Measurements from ENCODE around the gene NTNG2.

Gene NTNG2

DNA sequence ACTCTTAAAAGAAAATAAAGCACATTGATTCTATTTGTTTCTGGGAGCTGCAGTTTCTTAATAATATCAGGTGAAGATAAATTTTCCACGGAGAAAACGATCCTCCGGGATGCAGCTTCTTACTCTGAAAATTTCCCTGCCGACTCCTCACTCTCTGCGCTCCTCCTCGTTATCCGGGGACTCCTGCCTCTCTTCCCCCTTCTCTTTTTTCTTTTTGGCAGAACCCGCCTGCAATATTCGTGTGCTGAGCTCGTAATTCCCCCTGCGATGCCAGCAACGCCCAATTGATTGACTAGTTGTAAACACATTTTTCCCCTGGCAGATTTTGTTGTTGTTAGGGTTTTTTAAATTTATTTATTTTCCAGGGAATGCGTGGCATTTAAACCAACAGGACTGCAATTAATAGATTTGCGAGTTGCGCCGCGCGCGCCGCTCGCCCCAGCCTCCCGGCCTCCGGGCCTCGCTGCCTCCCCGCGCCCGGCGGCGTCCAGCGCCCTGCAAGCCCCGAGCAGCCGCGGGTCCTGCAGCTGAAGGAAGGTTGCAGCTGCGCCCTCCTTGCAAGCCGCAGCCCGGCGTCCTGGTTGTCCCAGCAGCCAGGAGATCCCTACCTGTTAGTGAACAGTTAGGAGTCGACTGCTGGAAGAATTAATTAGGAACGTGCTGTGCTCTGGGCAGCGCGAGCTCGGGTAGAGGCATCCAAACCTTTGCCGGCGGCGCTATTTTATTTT, 2.2 kb downstream of the NTNG2 start:
- Histone ChIP-seq H3K36me3 (ENCODE audit: control insufficient read depth, insufficient read depth, low read length) (no peaks in the 10 kb centered on the region), H3K9ac (ENCODE audit: low read depth, low read length) (no peak overlapping the region), H3K9me3 (ENCODE audit: control insufficient read depth, insufficient read depth, low read length) (no peaks in the 10 kb centered on the region), H3K27me3 (ENCODE audit: control insufficient read depth, insufficient read depth, low read length) (peaks cover 54% of the 10 kb centered on the region), H3K4me1 (ENCODE audit: control insufficient read depth, insufficient read depth, low read length) (peaks cover 3% of the 10 kb centered on the region), H3K4me3 (ENCODE audit: low read depth, low read length) (peak overlapping the region; percentile 22)

DNA sequence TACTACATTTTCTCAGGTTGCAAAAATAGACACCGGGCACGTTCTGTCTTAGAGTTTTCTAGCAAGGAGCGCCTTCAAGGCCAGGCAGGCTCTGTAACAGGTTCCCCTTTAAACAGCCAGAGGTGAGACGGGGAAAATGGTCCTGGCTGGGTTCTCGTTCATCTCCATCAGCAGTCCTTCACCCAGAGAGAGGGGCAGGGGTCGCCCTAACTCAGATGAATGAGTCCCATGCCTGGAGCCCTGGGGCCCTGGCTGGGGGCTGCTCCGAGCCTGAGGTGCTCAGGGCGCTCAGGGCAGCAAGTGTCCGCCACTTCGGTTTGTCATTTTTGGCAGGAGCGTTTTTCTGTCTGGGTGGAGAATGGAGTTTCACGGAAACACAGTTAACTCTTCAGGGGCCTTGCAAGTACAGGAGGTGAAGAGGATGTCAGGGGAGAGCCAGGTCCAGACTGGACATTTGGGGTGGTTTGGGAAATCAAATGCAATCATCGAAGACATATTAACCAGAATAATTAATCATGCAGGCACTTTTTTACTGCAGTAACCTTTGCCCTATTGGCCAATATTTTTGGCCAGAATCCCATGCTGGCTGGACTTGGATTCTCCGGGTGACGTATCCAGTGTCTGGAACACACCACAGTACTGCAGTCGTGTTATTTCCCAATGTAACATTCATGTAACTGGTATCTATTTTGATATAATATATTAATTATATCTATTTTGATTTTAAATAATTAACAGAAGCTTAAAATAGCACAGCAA, 2.9 kb downstream of the NTNG2 start:
- H3K27me3 ChIP-seq (ENCODE audit: control insufficient read depth, insufficient read depth, low read length): peaks cover 47% of the 10 kb centered on the region
- no peaks in the 10 kb centered on the region for H3K36me3 ChIP-seq (ENCODE audit: control insufficient read depth, insufficient read depth, low read length)
- H3K9ac ChIP-seq (ENCODE audit: low read depth, low read length): no peak overlapping the region
- H3K9me3 ChIP-seq (ENCODE audit: control insufficient read depth, insufficient read depth, low read length): no peaks in the 10 kb centered on the region
- H3K4me3 ChIP-seq (ENCODE audit: low read depth, low read length): peak overlapping the region; percentile 13
- peaks cover 3% of the 10 kb centered on the region for H3K4me1 ChIP-seq (ENCODE audit: control insufficient read depth, insufficient read depth, low read length)

DNA sequence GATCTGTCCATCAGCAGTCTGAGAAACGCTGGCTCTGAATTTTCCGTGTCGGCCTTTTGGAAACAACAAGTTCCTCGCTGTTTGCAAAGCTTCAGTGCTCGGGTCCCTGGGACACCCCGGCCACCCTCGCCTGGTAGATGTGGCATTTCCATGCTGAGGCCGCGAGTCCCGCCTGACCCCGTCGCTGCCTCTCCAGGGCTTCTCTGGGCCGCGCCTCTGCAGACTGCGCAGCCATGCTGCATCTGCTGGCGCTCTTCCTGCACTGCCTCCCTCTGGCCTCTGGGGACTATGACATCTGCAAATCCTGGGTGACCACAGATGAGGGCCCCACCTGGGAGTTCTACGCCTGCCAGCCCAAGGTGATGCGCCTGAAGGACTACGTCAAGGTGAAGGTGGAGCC, 4.7 kb downstream of the NTNG2 start:
- Histone ChIP-seq H3K36me3 (ENCODE audit: control insufficient read depth, insufficient read depth, low read length) (no peaks in the 10 kb centered on the region), H3K9me3 (ENCODE audit: control insufficient read depth, insufficient read depth, low read length) (no peaks in the 10 kb centered on the region), H3K4me1 (ENCODE audit: control insufficient read depth, insufficient read depth, low read length) (peaks cover 3% of the 10 kb centered on the region), H3K27me3 (ENCODE audit: control insufficient read depth, insufficient read depth, low read length) (peaks cover 38% of the 10 kb centered on the region), H3K4me3 (ENCODE audit: low read depth, low read length) (no peak overlapping the region), H3K9ac (ENCODE audit: low read depth, low read length) (no peak overlapping the region)

DNA sequence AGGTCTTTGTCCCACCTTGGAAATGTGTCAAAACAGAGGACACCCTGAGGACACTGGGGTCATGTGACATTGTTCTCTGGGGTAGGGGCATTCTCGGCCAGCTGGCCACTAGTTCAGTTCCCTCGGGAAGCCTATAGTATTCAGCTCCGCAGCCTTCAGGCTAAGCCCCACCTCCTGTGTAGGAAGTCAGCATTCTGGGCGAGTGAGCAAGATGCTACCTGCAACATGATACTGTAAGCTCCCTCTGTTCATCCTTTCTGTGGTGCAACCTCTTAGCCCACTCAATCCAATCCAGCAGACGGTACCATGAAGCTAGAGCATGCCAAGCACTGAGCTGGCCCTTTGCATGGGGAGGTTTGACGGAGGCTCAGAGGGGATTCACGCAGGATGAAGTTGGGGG, 5.3 kb downstream of the NTNG2 start:
- Histone ChIP-seq H3K4me1 (ENCODE audit: control insufficient read depth, insufficient read depth, low read length) (peaks cover 3% of the 10 kb centered on the region), H3K4me3 (ENCODE audit: low read depth, low read length) (no peak overlapping the region), H3K9ac (ENCODE audit: low read depth, low read length) (no peak overlapping the region), H3K9me3 (ENCODE audit: control insufficient read depth, insufficient read depth, low read length) (no peaks in the 10 kb centered on the region), H3K27me3 (ENCODE audit: control insufficient read depth, insufficient read depth, low read length) (peaks cover 38% of the 10 kb centered on the region), H3K36me3 (ENCODE audit: control insufficient read depth, insufficient read depth, low read length) (no peaks in the 10 kb centered on the region)

DNA sequence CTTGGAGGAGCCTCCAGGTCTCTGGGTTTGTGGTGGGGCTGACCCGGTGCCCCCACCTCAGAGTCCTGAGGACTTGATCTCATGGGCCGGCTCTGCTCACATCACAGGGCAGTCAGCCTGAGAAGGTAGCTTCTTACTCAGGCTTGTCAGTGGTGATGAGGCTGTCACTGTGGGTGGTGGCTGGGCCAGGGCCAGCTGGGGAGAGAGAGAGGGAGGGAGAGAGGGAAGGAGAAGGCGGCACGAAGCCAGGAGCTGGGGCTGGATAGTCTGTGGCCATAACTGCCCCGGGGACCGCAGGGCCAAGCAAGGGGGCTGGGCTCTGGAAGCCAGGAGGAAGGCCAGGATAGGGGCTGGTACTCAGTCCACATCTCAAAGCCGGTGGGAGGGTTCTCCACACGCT, 6.5 kb downstream of the NTNG2 start:
- no peak overlapping the region for H3K9ac ChIP-seq (ENCODE audit: low read depth, low read length)
- no peaks in the 10 kb centered on the region for H3K36me3 ChIP-seq (ENCODE audit: control insufficient read depth, insufficient read depth, low read length)
- peaks cover 31% of the 10 kb centered on the region for H3K27me3 ChIP-seq (ENCODE audit: control insufficient read depth, insufficient read depth, low read length)
- no peaks in the 10 kb centered on the region for H3K9me3 ChIP-seq (ENCODE audit: control insufficient read depth, insufficient read depth, low read length)
- H3K4me3 ChIP-seq (ENCODE audit: low read depth, low read length): no peak overlapping the region
- H3K4me1 ChIP-seq (ENCODE audit: control insufficient read depth, insufficient read depth, low read length): peaks cover 3% of the 10 kb centered on the region

DNA sequence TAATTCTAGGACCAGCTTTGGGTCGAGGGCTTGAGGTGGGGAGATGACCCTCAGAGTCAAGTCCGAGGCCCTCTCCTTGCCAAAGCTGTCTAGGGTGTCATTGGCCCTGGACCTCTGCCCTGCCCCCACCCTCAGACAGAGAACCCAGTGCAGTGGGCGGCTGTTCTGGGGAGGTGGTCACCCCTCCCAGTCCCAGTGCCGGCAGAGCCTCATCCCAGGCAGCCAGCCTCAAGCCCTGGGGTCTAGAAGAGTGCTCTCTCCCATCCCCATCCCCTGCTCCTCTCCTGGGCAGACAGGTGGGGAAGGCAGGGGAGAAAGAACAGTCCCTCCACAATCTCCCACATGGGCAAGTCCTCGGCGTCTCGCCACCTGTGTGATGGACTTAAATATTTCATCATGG, 7.0 kb downstream of the NTNG2 start:
- Histone ChIP-seq H3K4me3 (ENCODE audit: low read depth, low read length) (no peak overlapping the region), H3K9ac (ENCODE audit: low read depth, low read length) (no peak overlapping the region), H3K36me3 (ENCODE audit: control insufficient read depth, insufficient read depth, low read length) (no peaks in the 10 kb centered on the region), H3K27me3 (ENCODE audit: control insufficient read depth, insufficient read depth, low read length) (peaks cover 27% of the 10 kb centered on the region), H3K9me3 (ENCODE audit: control insufficient read depth, insufficient read depth, low read length) (no peaks in the 10 kb centered on the region), H3K4me1 (ENCODE audit: control insufficient read depth, insufficient read depth, low read length) (peaks cover 1% of the 10 kb centered on the region)

DNA sequence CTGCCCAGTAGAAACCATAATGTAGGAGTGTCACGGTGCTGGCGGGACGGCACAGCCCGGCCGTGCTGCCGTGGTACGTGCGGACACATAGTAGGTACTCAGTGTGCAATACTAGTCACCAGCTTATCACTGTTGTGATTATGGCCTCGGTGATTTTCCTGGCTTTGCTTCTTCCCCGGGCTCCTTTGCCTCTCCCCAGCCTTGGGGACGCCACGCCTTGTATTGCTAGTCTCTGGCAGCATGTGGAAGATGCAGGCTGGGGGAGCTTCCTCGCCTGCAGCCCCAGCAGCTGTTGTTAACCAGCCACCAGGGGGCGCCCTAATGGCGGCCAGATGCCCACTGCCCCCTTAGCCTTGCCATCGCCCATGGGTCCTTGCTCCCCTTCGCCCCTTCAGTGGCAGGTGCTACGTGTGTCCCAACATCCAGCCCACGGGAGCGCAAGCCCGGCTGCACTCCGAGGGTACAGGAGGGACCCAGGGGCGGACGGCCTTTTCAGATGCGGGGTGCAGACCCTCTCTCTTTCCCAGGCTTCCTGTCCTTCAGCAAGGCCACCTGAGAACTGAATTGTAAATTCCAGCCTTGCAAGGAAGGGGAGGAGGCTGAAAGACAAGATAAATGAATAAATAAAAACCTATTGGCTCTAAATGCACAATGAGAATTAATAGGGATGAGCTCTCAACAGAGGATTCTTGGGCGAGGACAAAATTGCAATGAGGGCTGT, 8.0 kb downstream of the NTNG2 start:
- no peaks in the 10 kb centered on the region for H3K36me3 ChIP-seq (ENCODE audit: control insufficient read depth, insufficient read depth, low read length)
- peaks cover 17% of the 10 kb centered on the region for H3K27me3 ChIP-seq (ENCODE audit: control insufficient read depth, insufficient read depth, low read length)
- H3K9ac ChIP-seq (ENCODE audit: low read depth, low read length): no peak overlapping the region
- no peaks in the 10 kb centered on the region for H3K9me3 ChIP-seq (ENCODE audit: control insufficient read depth, insufficient read depth, low read length)
- no peaks in the 10 kb centered on the region for H3K4me1 ChIP-seq (ENCODE audit: control insufficient read depth, insufficient read depth, low read length)
- H3K4me3 ChIP-seq (ENCODE audit: low read depth, low read length): no peak overlapping the region

DNA sequence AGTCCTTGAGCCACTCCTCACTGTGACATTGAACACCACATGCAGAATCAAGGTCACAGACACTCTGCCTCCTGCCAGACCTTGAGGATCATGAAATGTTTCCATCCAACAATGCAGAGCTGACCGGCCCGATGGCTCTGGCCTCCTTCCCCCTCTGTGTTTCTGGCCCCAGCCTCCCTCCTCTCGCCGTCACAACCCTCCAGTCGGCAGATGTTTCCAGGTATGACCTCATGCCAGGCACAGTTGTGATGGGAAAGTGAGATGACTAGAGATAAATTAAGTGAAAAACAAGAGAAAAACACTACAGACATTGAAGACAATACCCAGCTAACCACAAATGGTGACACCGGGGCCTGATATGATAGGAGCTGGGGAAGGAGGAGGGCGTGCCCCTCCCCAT, 9.8 kb downstream of the NTNG2 start:
- no peaks in the 10 kb centered on the region for H3K36me3 ChIP-seq (ENCODE audit: control insufficient read depth, insufficient read depth, low read length)
- no peaks in the 10 kb centered on the region for H3K27me3 ChIP-seq (ENCODE audit: control insufficient read depth, insufficient read depth, low read length)
- no peak overlapping the region for H3K9ac ChIP-seq (ENCODE audit: low read depth, low read length)
- H3K4me1 ChIP-seq (ENCODE audit: control insufficient read depth, insufficient read depth, low read length): no peaks in the 10 kb centered on the region
- no peaks in the 10 kb centered on the region for H3K9me3 ChIP-seq (ENCODE audit: control insufficient read depth, insufficient read depth, low read length)
- H3K4me3 ChIP-seq (ENCODE audit: low read depth, low read length): no peak overlapping the region

DNA sequence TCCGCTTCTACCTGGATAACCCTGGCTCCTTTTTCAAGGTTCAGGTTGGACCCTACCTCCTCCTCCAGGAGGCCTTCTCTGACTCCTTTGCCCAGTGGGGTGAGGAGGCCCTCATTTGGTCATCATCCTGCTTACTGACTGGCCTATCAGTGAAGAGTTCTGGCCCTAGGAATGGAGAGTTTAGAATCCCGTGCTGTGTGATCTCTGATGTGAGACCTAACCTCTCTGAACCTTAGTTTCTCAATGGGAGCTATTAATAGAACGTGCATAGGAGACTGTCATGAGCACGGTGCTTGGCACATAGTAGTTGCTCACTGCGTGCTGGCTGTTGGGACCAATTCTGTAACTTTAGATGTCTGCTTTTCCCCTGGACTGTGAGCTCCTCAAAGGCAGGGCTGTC, 10.3 kb downstream of the NTNG2 start:
- Histone ChIP-seq H3K4me3 (ENCODE audit: low read depth, low read length) (no peak overlapping the region), H3K9ac (ENCODE audit: low read depth, low read length) (no peak overlapping the region), H3K36me3 (ENCODE audit: control insufficient read depth, insufficient read depth, low read length) (no peaks in the 10 kb centered on the region), H3K27me3 (ENCODE audit: control insufficient read depth, insufficient read depth, low read length) (no peaks in the 10 kb centered on the region), H3K9me3 (ENCODE audit: control insufficient read depth, insufficient read depth, low read length) (no peaks in the 10 kb centered on the region), H3K4me1 (ENCODE audit: control insufficient read depth, insufficient read depth, low read length) (no peaks in the 10 kb centered on the region)

DNA sequence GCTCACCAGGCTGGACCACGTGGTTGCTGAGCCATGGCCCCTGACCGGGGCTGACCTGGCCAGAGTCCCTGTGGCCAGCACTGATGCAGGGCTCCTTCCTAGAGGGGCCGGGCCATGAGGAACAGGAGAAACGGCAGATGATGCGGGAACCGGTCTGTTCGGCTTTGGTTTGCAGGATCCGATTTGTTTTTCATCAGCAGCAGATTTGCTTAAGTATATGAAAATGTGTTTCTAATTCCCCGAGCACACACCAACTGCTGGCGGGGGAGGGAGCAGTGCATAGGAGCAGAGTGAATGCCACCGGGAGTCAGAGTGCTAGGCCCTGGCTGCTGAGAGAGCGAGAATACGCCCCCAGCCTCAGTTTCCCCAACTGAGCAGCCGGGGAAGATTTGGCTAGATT, 13.6 kb downstream of the NTNG2 start:
- Histone ChIP-seq H3K27me3 (ENCODE audit: control insufficient read depth, insufficient read depth, low read length) (no peaks in the 10 kb centered on the region), H3K9ac (ENCODE audit: low read depth, low read length) (no peak overlapping the region)

DNA sequence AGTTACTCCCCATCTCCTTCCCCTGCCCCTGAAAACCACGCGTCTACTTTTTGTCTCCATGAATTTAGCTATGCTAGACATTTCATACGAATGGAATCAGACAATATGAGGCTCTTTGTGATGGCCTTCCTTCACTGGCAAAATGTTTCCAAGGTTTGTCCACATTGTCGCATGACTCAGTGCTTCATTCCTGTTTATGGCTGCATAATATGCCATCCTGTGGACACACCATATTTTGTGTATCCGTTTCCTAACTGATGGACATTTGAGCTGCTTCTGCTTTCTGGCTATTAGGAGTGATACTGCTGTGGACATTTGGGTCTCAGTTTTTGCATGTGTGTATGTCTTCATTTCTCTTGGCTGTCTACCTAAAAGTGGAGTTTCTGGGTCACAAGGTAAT, 14.5 kb downstream of the NTNG2 start:
- Histone ChIP-seq H3K4me1 (ENCODE audit: control insufficient read depth, insufficient read depth, low read length) (no peaks in the 10 kb centered on the region), H3K9ac (ENCODE audit: low read depth, low read length) (no peak overlapping the region), H3K27me3 (ENCODE audit: control insufficient read depth, insufficient read depth, low read length) (no peaks in the 10 kb centered on the region), H3K36me3 (ENCODE audit: control insufficient read depth, insufficient read depth, low read length) (no peaks in the 10 kb centered on the region), H3K4me3 (ENCODE audit: low read depth, low read length) (no peak overlapping the region), H3K9me3 (ENCODE audit: control insufficient read depth, insufficient read depth, low read length) (no peaks in the 10 kb centered on the region)

More for the DNA sequence above, 13.6 kb downstream of the NTNG2 start:
- Histone ChIP-seq H3K9me3 (ENCODE audit: control insufficient read depth, insufficient read depth, low read length) (no peaks in the 10 kb centered on the region), H3K36me3 (ENCODE audit: control insufficient read depth, insufficient read depth, low read length) (no peaks in the 10 kb centered on the region), H3K4me3 (ENCODE audit: low read depth, low read length) (no peak overlapping the region), H3K4me1 (ENCODE audit: control insufficient read depth, insufficient read depth, low read length) (no peaks in the 10 kb centered on the region)

Measured in iPS-15b (cell line).